Adrenal gland (tissue), 12 donors: ENCODE measurements around the gene DAZAP1. TPM values are rescaled to one million over a fixed set of nuclear protein-coding genes. Genes with fewer than 3 reads are reported as not detected.

ENCODE experiments used
- DNase-seq, 7 donors: peaks; one replicate each; pipeline ENCODE4 v3.0.0-alpha.2; 2019 to 2020
- H3K27ac ChIP-seq, 5 donors: fragments of 200-600 bp; sonication (generic) in 4 of 5; 1 replicate in 3 of 5; 2 replicates in 2 of 5; pipeline versions ENCODE4 v1.5.1 to v1.8.0; 2016 to 2020; ENCODE audit warnings: mild to moderate bottlenecking in 1 of 5
- H3K27me3 ChIP-seq: fragments of 200-600 bp; 2 replicates; pipeline ENCODE4 v1.8.0; 2021
- H3K36me3 ChIP-seq, 2 donors: fragments of 200-600 bp; replicated peaks in 1 of 2; 1 replicate in 1 of 2; 2 replicates in 1 of 2; pipeline versions ENCODE4 v1.5.1 to v1.8.0; 2018 to 2022
- H3K4me1 ChIP-seq, 2 donors: fragments of 200-600 bp; replicated peaks in 1 of 2; 1 replicate in 1 of 2; 2 replicates in 1 of 2; pipeline versions ENCODE4 v1.5.1 to v1.8.0; 2018 to 2021
- H3K4me3 ChIP-seq, 4 donors: fragments of 200-600 bp; sonication (generic) in 3 of 4; one replicate each; pipeline ENCODE4 v1.5.1; 2016 to 2018
- H3K9me3 ChIP-seq, 3 donors: fragments of 200-600 bp; sonication (generic) in 1 of 3; replicated peaks in 1 of 3; 1 replicate in 2 of 3; 2 replicates in 1 of 3; pipeline versions ENCODE4 v1.5.1 to v1.8.0; 2016 to 2021
- CTCF ChIP-seq, 6 experiments: fragments of 450-650 bp in 4 of 6; fragments of 200-600 bp in 2 of 6; sonication (generic) in 1 of 6; IDR thresholded peaks; 1 replicate in 5 of 6; 2 replicates in 1 of 6; pipeline versions ENCODE4 v1.5.1 to v1.8.0; 2016 to 2021; ENCODE audit warnings: antibody characterized with exemption in 6 of 6, mild to moderate bottlenecking in 2 of 6, moderate library complexity in 1 of 6
- POLR2A ChIP-seq, 2 donors: fragments of 450-650 bp; IDR thresholded peaks; one replicate each; pipeline ENCODE4 v1.6.1; 2017; ENCODE audit warnings: antibody characterized with exemption in 2 of 2, mild to moderate bottlenecking in 2 of 2, moderate library complexity in 1 of 2
- WGBS, 4 donors: extraction: QIAGEN DNeasy Blood & Tissue Kit in 2 of 4; methylation state at CpG; one replicate each; pipeline versions ENCODE4 v1.1.5 to v1.1.7; 2013 to 2017; 5-methylcytosine and 5-hydroxymethylcytosine counted together
- intact Hi-C, 2 donors: fragments of 100-400 bp; cut with DNase I; formaldehyde crosslinking; loops; one replicate each; pipeline versions ENCODE4 v1.14.1 to v1.15.0; 2022 to 2023
- polyA plus RNA-seq, 3 donors: library from polyadenylated mRNA; stranded (reverse); fragments of 200-250 nt in 2 of 3; fragments of 350-450 nt in 1 of 3; fragmentation: Illumina TruSeq in 1 of 3; extraction: RNeasy Lipid Tissue Mini Kit (QIAGEN cat#74804) in 1 of 3; gene quantifications; one replicate each; pipeline ENCODE4 v1.2.3, GENCODE V29; 2013 to 2014
- total RNA-seq, 9 donors: library from RNA; depleted of rRNA in 4 of 9; stranded (reverse); fragments of >200 nt in 4 of 9; fragments of 120-200 nt in 1 of 9; fragmentation: NEBNext Ultra II Directional in 1 of 9; extraction: Animal tissue kit (Norgen Biotek cat#: 25700) in 1 of 9; gene quantifications; one replicate each; pipeline versions ENCODE4 v1.1.0 to v1.2.4, GENCODE V29; 2013 to 2023
- donor health status: healthy with polysubstance abuse.
- donor health status: Bipolar disorder and iron deficiency.
- donor health status: DM: yes; HTN: yes; CAD: no.
- donor health status: DM: no; HTN: no; CAD: no.
- donor health status: DM: no; HTN: no; CAD: no.
- donor health status: DM: yes; HTN: yes; CAD: no.

Gene DAZAP1
- total and polyA plus RNA-seq, 12 donors: 11.5 to 117 (median 53.1) TPM

GRCh38 chr19:1396019-1396767 lies 11.2 kb upstream of the DAZAP1 start:
- no peak for DNase-seq
- H3K27me3 ChIP-seq: no peaks in the 10 kb centered on the region
- 35 to 46% (median 38%) methylated on average over 13 to 25 of the region's 25 CpGs for WGBS, 4 donors
- peaks cover 10 to 11% of the 10 kb centered on the region in 2 donors for H3K4me1 ChIP-seq
- H3K4me3 ChIP-seq: no peak overlapping the region
- intact Hi-C loops: no loop called here
- peaks cover 0 to 25% of the 10 kb centered on the region in 2 donors for H3K36me3 ChIP-seq
- H3K27ac ChIP-seq: no peak overlapping the region
- no peak for TF ChIP-seq POLR2A (IDR thresholded peaks at IDR 0.05)
- no peak for TF ChIP-seq CTCF (IDR thresholded peaks at IDR 0.05)
- H3K9me3 ChIP-seq: no peaks in the 10 kb centered on the region

GRCh38 chr19:1396768-1397679 lies 10.4 kb upstream of the DAZAP1 start:
- Histone ChIP-seq H3K9me3 (no peaks in the 10 kb centered on the region), H3K4me3 (no peak overlapping the region), H3K36me3 (peaks cover 0 to 17% of the 10 kb centered on the region in 2 donors), H3K27me3 (no peaks in the 10 kb centered on the region), H3K27ac (no peak overlapping the region), H3K4me1 (peaks cover 10 to 19% of the 10 kb centered on the region in 2 donors)
- DNase-seq: no peak
- intact Hi-C loops: no loop called here
- WGBS, 4 donors: 65 to 77% (median 76%) methylated on average over 8 to 41 of the region's 42 CpGs; no CpG with 5 or more reads in 1 of the 4 donors
- TF ChIP-seq POLR2A (IDR thresholded peaks at IDR 0.05): no peak
- no peak for TF ChIP-seq CTCF (IDR thresholded peaks at IDR 0.05)

- WGBS, 4 donors: 95 to 96% (median 96%) methylated on average over 6 to 9 of the region's 9 CpGs
- no peaks in the 10 kb centered on the region for H3K27me3 ChIP-seq
- intact Hi-C loops: no loop called here
- peaks cover 10 to 19% of the 10 kb centered on the region in 2 donors for H3K4me1 ChIP-seq
- H3K36me3 ChIP-seq: peaks cover 0 to 9% of the 10 kb centered on the region in 2 donors
- TF ChIP-seq POLR2A (IDR thresholded peaks at IDR 0.05) (no peak), CTCF (IDR thresholded peaks at IDR 0.05) (no peak)
- no peak overlapping the region for H3K4me3 ChIP-seq
- H3K27ac ChIP-seq: no peak overlapping the region
- no peaks in the 10 kb centered on the region for H3K9me3 ChIP-seq
- no peak for DNase-seq
Observed at GRCh38 chr19:1397838-1398237, 9.5 kb upstream of the DAZAP1 start.

- H3K4me3 ChIP-seq: no peak overlapping the region
- H3K27ac ChIP-seq: no peak overlapping the region
- peaks cover 10 to 19% of the 10 kb centered on the region in 2 donors for H3K4me1 ChIP-seq
- 87 to 96% (median 91%) methylated on average over 11 to 19 of the region's 19 CpGs for WGBS, 4 donors
- TF ChIP-seq CTCF (IDR thresholded peaks at IDR 0.05): no peak
- TF ChIP-seq POLR2A (IDR thresholded peaks at IDR 0.05): no peak
- no peaks in the 10 kb centered on the region for H3K27me3 ChIP-seq
- intact Hi-C loops: no loop called here
- DNase-seq: no peak
- H3K36me3 ChIP-seq: no peaks in the 10 kb centered on the region
- H3K9me3 ChIP-seq: no peaks in the 10 kb centered on the region
Observed at GRCh38 chr19:1399079-1399478, 8.3 kb upstream of the DAZAP1 start.
